GM19328 (cell line): ENCODE measurements around the gene OSTF1.
A peak's percentile ranks its signal among the peaks of the same experiment; 100 is the strongest.

Experiments used
- ATAC-seq: cut with Tn5 transposase; IDR thresholded peaks from one replicate; pipeline ENCODE4 v1.9.1; 2021; ENCODE audit warnings: mild to moderate bottlenecking, moderate library complexity; ENCODE audit not compliant: unreplicated experiment

The OSTF1 gene

DNA sequence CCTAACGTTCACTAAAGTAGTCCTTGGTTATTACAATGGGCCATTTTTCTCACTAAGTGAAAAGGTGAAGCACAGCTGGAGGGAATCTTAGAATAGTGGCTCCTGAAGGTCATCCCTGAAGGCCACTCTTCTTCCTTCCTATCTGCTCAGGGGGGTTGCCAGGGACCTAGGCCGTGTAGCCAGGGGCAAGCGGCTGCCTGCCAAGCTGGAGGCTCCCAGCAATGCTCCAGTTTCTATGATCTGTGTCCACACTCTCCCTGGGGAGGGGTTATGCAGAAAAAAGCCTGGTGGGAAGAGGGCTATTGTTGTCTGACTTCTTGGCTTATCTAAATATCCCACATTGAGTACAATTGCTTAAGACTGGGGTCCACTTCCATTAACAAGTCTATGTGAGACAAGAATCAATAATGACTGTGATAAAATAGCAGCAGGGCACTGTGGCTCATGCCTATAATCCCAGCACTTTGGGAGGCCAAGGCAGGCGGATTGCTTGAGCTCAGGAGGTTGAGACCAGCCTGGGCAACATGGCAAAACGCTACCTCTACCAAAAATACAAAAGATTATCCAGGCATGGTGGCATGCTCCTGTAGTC, 4.1 kb upstream of the OSTF1 start:
- ATAC-seq, result no peak

GRCh38 chr9:75085640-75086039, 2.7 kb upstream of the OSTF1 start:
- ATAC-seq, result no peak

- ATAC-seq, result no peak
Observed at GRCh38 chr9:75086541-75087288, 1.6 kb upstream of the OSTF1 start.

GRCh38 chr9:75087289-75087823, 958 bp upstream of the OSTF1 start:
- no peak for ATAC-seq

GRCh38 chr9:75088646-75089372, 495 bp downstream of the OSTF1 start:
- peak; percentile 31 for ATAC-seq

DNA sequence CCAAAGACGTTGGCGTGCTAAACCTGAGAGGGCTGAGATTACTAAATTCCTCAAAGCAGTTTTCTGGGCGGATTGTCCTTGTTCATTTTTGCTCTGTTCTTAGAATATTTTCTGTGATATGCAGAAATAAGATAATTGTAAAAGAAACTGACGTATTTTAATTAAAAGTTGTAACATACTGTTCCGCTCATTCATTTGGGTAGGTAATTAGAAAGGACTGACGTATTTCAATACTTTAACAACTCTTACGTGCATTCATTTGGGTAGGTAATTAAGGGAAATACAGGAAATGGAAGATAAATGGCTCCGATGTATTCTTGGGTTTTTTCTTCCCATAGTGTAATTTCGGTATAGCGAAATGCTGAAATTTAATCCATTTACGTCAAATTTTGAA, 1.1 kb downstream of the OSTF1 start:
- no peak for ATAC-seq

DNA sequence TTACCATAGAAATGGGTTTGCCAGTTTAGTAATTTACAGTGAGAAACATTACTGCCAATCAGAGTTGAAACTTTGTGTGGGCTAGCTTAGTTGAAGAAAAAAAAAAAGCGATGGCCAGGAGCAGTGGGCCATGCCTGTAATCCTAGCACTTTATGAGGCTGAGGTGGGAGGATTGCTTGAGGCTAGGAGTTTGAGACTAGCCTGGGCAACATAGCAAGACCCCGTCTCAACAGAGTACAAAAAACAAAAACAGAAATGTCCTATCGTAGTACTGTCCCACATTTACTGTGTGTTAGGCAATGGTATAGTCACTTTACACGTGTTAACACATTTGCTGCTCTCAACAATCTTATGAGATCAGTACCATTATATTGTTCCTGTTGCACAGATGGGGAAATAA, 2.3 kb downstream of the OSTF1 start:
- no peak for ATAC-seq

GRCh38 chr9:75092766-75093165, 4.5 kb downstream of the OSTF1 start:
- ATAC-seq, result no peak

DNA sequence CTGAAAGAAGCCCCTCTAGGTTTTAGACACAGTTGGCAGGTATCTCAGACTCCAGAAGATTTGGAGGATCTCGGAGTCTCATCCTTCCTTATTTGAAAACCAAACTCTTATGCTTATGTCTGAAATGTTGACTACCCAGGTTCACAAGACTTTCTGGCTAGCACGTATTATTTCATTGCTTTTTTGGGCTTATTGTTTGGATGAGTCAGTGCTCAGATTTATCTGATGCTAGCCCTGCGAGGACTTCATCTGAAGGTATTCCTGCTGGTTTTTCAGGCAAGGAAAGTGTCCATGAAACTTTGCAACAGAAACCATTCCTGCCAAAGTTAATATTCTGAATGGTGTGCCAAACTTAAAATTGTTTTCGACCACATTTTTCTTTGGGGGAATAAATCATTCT, 8.5 kb downstream of the OSTF1 start:
- no peak for ATAC-seq

DNA sequence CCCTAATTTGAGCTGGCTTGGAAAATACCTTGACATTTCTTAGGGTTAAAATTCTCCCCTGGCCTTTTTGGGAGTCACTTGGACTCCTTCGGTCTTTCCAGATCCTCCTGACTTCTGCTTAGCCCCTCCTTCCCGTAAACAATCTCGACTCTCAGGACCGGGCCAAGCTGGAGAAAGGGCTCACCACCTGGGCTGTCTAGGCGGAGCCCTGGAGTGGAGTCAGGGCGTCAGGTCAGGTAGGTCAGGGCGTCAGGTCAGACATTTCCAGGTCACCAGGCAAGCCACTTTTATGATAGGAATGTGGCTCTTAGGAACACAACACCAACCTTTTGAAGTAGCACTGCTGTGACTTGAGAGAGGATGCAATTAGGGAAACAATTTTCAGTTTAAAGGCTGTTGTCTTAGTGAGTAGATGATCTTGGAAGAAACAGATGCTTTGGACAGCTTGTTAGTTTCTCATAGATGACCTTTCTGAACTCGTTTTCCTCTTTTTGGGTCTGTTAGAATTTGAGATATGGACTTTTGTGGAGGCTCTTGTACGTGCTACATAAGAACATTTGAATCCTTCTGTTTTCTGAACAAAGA, 12.8 kb downstream of the OSTF1 start:
- ATAC-seq, result no peak

DNA sequence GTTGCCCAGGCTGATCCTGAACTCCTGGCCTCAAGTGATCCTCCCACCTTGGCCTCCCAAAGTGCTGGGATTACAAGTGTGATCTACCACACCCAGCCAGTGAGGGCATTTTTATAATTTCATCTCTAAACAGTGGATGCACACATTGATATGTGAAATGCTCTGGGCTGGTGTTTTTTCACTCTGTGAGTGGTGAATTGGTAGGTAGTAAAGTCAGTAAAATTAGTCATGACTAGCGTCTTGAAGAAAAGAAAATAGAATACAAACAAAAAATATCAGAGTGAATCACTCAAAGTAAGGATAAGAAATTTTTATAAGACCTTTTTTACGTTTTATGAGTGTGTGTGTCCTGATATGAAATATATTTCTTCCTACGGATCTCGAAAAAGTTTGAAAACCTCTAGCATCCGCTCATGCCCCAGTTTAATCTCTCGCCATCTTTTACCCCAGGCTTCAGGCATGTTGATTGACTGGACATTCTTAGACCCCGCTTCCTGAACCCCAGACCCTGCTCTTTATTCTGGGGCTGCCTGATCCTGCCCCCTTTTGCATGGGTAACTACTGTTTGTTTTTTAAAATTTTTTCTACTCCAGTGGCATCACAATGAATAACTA, 14.0 kb downstream of the OSTF1 start:
- ATAC-seq, result no peak

- no peak for ATAC-seq
Observed at GRCh38 chr9:75104607-75105006, 16.3 kb downstream of the OSTF1 start.

- no peak for ATAC-seq
Observed at GRCh38 chr9:75105019-75105540, 16.8 kb downstream of the OSTF1 start.

GRCh38 chr9:75105841-75106240, 17.5 kb downstream of the OSTF1 start:
- ATAC-seq, result no peak

- ATAC-seq, result no peak
Observed at GRCh38 chr9:75106857-75107256, 18.5 kb downstream of the OSTF1 start.

DNA sequence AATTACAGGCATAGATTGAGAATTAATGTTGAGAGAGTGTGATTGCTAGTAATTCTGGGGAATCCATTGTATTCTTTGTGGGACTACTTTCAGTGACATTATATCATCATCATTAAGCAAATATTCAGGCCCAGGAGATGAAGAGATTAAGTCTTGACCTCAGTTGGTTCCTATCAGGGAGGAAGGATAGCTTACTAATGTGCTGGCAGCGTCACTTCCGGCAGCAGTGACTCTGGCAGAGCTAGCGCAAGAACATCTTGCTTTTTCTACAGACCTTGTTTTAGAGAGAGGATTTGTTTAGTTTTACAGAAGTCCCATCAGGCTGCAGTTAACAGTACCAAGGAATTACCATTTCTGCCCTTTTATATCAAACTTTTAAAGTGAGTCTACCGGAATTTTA, 20.3 kb downstream of the OSTF1 start:
- no peak for ATAC-seq

- no peak for ATAC-seq
Observed at GRCh38 chr9:75109210-75109839, 21.0 kb downstream of the OSTF1 start.

DNA sequence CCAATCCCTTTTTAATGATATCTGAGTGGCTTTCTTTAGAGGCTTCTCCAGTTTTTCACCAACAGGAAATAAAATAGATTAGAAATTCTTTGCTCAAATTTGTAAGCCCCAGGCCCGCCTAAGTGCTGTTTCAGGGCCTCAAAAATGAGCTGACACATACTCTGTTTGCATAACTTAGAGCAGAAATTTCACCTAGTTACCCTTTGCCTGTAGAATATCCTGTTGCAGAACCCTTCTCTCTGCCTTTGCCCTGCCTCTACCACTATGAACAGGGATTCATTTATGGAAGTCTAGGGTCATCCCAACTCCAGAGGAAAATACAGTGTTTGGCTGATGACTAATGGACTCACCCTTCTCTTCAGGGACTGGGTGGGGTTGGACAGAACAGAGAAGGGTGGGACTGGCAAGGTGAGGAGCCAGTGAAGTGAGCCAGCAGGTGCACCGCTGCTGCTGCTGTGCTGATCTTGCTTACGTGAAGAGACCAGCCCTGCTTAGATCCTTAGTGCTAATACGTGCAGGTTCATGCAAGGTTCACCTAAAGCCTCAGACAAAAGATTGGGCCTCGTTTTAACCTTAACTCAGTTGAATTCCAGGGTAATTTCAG, 22.8 kb downstream of the OSTF1 start:
- ATAC-seq, result no peak

- no peak for ATAC-seq
Observed at GRCh38 chr9:75112789-75113188, 24.5 kb downstream of the OSTF1 start.

GRCh38 chr9:75116306-75116705, 28.0 kb downstream of the OSTF1 start:
- no peak for ATAC-seq
